Sigmoid colon (tissue), 3 donors: ENCODE data around the gene FCGR3B.
"Not testable (repeated sequence)": the region's sequence is repeated elsewhere in the genome, so short reads cannot be mapped to it uniquely, and the experiment has no call there.

Experiments used
- POLR2A ChIP-seq, 2 donors: fragments of 450-650 bp; IDR thresholded peaks; one replicate each; pipeline ENCODE4 v1.6.1; 2016; ENCODE audit warnings: antibody characterized with exemption in 2 of 2, mild to moderate bottlenecking in 2 of 2, moderate library complexity in 2 of 2
- TF ChIP-seq, protein P1 (sequence below), 4 experiments: fragments of 450-650 bp in 3 of 4; fragments of 200-600 bp in 1 of 4; IDR thresholded peaks; one replicate each; pipeline ENCODE4 v1.5.1; 2016 to 2019; ENCODE audit warnings: antibody characterized with exemption in 4 of 4, mild to moderate bottlenecking in 3 of 4, moderate library complexity in 2 of 4

DNA sequence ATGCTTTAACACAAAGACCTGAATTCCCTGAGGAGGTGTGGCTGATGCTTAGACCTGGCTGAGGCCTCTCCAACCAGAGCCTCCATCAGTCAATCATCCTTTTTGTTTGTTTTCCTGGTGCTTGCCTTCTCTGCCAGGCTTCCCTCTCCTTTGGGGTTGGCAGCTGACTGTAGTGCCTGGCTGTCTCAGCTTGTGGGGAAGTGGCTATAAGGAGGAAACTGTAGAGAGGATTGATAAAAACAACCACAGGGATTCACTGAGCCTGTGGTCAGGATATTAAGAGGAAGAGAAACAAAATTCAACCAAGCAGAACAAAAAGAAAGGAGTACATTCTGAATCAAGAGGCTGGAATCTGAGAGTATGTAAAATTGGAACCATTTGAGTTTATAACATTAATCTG is 27.5 kb upstream of the FCGR3B start:
- not testable (repeated sequence) for TF ChIP-seq POLR2A (IDR thresholded peaks at IDR 0.05)
- TF ChIP-seq, protein P1, sequence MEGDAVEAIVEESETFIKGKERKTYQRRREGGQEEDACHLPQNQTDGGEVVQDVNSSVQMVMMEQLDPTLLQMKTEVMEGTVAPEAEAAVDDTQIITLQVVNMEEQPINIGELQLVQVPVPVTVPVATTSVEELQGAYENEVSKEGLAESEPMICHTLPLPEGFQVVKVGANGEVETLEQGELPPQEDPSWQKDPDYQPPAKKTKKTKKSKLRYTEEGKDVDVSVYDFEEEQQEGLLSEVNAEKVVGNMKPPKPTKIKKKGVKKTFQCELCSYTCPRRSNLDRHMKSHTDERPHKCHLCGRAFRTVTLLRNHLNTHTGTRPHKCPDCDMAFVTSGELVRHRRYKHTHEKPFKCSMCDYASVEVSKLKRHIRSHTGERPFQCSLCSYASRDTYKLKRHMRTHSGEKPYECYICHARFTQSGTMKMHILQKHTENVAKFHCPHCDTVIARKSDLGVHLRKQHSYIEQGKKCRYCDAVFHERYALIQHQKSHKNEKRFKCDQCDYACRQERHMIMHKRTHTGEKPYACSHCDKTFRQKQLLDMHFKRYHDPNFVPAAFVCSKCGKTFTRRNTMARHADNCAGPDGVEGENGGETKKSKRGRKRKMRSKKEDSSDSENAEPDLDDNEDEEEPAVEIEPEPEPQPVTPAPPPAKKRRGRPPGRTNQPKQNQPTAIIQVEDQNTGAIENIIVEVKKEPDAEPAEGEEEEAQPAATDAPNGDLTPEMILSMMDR (IDR thresholded peaks at IDR 0.05) = not testable (repeated sequence)
